ENCODE data around the gene ZNF594. TPM values are rescaled to one million over a fixed set of nuclear protein-coding genes. Genes with fewer than 3 reads are reported as not detected.
"Not testable (repeated sequence)": the region's sequence is repeated elsewhere in the genome, so short reads cannot be mapped to it uniquely, and the experiment has no call there.

ZNF594 gene
- total and polyA plus RNA-seq, 2 of the 13 experiments (the other 11 are each of a cell fraction or from before 2014, with no cell fraction given), result 2.9 to 9.6 TPM

DNA sequence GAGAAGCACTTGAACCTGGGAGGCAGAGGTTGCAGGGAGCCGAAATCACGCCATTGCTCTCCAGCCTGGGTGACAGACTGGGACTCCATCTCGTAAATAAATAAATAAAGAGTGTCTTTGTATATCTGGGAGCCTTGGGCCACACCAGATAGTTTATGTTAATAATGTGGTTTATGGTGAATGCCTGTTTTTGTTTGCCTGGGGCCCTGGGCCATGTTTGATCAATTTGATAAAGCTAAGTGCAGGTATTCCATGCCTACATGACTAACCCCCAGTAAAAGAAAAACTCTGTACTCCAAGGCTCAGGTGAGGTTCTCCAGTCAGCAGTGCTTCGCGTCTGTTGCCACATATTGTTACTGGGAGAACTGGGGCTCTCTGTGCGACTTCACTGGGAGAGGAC is 27.9 kb upstream of the ZNF594 start (continued):
- TF ChIP-seq, protein P1, sequence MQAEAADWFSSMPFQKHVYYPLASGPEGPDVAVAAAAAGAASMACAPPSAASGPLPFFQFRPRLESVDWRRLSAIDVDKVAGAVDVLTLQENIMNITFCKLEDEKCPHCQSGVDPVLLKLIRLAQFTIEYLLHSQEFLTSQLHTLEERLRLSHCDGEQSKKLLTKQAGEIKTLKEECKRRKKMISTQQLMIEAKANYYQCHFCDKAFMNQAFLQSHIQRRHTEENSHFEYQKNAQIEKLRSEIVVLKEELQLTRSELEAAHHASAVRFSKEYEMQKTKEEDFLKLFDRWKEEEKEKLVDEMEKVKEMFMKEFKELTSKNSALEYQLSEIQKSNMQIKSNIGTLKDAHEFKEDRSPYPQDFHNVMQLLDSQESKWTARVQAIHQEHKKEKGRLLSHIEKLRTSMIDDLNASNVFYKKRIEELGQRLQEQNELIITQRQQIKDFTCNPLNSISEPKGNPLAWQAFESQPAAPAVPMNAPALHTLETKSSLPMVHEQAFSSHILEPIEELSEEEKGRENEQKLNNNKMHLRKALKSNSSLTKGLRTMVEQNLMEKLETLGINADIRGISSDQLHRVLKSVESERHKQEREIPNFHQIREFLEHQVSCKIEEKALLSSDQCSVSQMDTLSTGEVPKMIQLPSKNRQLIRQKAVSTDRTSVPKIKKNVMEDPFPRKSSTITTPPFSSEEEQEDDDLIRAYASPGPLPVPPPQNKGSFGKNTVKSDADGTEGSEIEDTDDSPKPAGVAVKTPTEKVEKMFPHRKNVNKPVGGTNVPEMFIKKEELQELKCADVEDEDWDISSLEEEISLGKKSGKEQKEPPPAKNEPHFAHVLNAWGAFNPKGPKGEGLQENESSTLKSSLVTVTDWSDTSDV (CRISPR knock-in tag; IDR thresholded peaks at IDR 0.05), result no peak
- TF ChIP-seq REXO4 (CRISPR knock-in tag; IDR thresholded peaks at IDR 0.05; ENCODE audit: borderline replicate concordance) (no peak), ARHGAP35 (CRISPR knock-in tag; IDR thresholded peaks at IDR 0.05; ENCODE audit: borderline replicate concordance) (no peak), REL (CRISPR knock-in tag; conservative IDR thresholded peaks at IDR 0.05) (no peak), AKAP8 (CRISPR knock-in tag; IDR thresholded peaks at IDR 0.05) (no peak), GTF3A (CRISPR knock-in tag; conservative IDR thresholded peaks at IDR 0.05) (no peak), SP1 (IDR thresholded peaks at IDR 0.05) (no peak), SP1 (CRISPR knock-in tag; IDR thresholded peaks at IDR 0.05) (no peak), DNMT1 (CRISPR knock-in tag; IDR thresholded peaks at IDR 0.05) (no peak)
- TF ChIP-seq, protein P2, sequence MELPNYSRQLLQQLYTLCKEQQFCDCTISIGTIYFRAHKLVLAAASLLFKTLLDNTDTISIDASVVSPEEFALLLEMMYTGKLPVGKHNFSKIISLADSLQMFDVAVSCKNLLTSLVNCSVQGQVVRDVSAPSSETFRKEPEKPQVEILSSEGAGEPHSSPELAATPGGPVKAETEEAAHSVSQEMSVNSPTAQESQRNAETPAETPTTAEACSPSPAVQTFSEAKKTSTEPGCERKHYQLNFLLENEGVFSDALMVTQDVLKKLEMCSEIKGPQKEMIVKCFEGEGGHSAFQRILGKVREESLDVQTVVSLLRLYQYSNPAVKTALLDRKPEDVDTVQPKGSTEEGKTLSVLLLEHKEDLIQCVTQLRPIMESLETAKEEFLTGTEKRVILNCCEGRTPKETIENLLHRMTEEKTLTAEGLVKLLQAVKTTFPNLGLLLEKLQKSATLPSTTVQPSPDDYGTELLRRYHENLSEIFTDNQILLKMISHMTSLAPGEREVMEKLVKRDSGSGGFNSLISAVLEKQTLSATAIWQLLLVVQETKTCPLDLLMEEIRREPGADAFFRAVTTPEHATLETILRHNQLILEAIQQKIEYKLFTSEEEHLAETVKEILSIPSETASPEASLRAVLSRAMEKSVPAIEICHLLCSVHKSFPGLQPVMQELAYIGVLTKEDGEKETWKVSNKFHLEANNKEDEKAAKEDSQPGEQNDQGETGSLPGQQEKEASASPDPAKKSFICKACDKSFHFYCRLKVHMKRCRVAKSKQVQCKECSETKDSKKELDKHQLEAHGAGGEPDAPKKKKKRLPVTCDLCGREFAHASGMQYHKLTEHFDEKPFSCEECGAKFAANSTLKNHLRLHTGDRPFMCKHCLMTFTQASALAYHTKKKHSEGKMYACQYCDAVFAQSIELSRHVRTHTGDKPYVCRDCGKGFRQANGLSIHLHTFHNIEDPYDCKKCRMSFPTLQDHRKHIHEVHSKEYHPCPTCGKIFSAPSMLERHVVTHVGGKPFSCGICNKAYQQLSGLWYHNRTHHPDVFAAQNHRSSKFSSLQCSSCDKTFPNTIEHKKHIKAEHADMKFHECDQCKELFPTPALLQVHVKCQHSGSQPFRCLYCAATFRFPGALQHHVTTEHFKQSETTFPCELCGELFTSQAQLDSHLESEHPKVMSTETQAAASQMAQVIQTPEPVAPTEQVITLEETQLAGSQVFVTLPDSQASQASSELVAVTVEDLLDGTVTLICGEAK (IDR thresholded peaks at IDR 0.05), result no peak
- TF ChIP-seq, protein P2 (CRISPR knock-in tag; IDR thresholded peaks at IDR 0.05), result no peak

DNA sequence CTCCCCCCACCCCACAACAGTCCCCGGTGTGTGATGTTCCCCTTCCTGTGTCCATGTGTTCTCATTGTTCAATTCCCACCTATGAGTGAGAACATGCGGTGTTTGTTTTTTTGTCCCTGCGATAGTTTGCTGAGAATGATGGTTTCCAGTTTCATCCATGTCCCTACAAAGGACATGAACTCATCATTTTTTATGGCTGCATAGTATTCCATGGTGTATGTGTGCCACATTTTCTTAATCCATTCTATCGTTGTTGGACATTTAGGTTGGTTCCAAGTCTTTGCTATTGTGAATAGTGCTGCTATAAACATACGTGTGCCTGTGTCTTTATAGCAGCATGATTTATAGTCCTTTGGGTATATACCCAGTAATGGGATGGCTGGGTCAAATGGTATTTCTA is 25.9 kb upstream of the ZNF594 start:
- H3K4me2 ChIP-seq (ENCODE audit: low read depth, low read length); ATAC-seq; CTCF ChIA-PET (ENCODE audit: low intra/inter-chr PET ratio, low total read pairs); H3K4me3 ChIP-seq (replicated peaks in 1 of 3; ENCODE audit: insufficient read depth in 1 of 3, low read depth in 2 of 3, low read length in 3 of 3); H3K27ac ChIP-seq (ENCODE audit: extremely low read length, insufficient read depth, low read length); H3K36me3 ChIP-seq (replicated peaks in 1 of 2; ENCODE audit: control insufficient read depth in 1 of 2, insufficient read depth in 2 of 2, low read length in 2 of 2); H3K79me2 ChIP-seq (ENCODE audit: insufficient read depth, low read length); in situ Hi-C loops (cut with HindIII; ENCODE audit: extremely low pct_ligation_motif_present, low pct_unique_long_range_greater_than_20kb); DNase-seq (ENCODE audit: low spot score); BruUV-seq (replicated peaks); H3K9ac ChIP-seq (ENCODE audit: insufficient read depth, low read depth, low read length); H3K9me3 ChIP-seq (ENCODE audit: low read length); POLR2A ChIA-PET; H2AFZ ChIP-seq (ENCODE audit: low read length); intact Hi-C loops (cut with micrococcal nuclease; ENCODE audit: unreplicated experiment); FAIRE-seq; H3K27me3 ChIP-seq (ENCODE audit: control insufficient read depth in 1 of 2, insufficient read depth in 2 of 2, low read length in 2 of 2); H4K20me1 ChIP-seq (ENCODE audit: insufficient read depth, low read length): not testable (repeated sequence)
- WGBS (ENCODE audit: low lambda C conversion rate), result 82% methylated on average over 4 of the region's 5 CpGs
- H3K4me1 ChIP-seq (ENCODE audit: insufficient read depth, low read length), result peaks cover 12% of the 10 kb centered on the region
